NCI-H2196 treated with DMSO at 0.1 percent for 48 hours (cell line): ENCODE data around the gene OR4D9.
"Not testable (repeated sequence)": the region's sequence is repeated elsewhere in the genome, so short reads cannot be mapped to it uniquely, and the experiment has no call there.

Experiments
- DNase-seq: peaks from one replicate; lab custom pipeline; 2025; ENCODE audit not compliant: unreplicated experiment; lab: John Stamatoyannopoulos, UW

OR4D9 gene

GRCh38 chr11:59510941-59511589 is at the start of gene OR4D9:
Gene OR4D9, plus strand, starts transcription at chr11:59511539. Its CDS starts 3,374 bp downstream, at chr11:59514913.
- no peak for DNase-seq

- no peak for DNase-seq
These were observed 48.1 kb upstream of the OR4D9 start for GRCh38 chr11:59463190-59463641.

GRCh38 chr11:59473015-59473414 is 38.3 kb upstream of the OR4D9 start, which contains the start of gene OR4D10:
Gene OR4D10, plus strand, starts transcription at chr11:59473315. Its CDS starts 4,115 bp downstream, at chr11:59477430.
- DNase-seq: no peak

GRCh38 chr11:59475176-59475575 is 36.2 kb upstream of the OR4D9 start:
- DNase-seq: no peak

GRCh38 chr11:59479906-59480305 is 31.4 kb upstream of the OR4D9 start:
- no peak for DNase-seq

- no peak for DNase-seq
These were observed 31.0 kb upstream of the OR4D9 start for GRCh38 chr11:59480359-59480758.

- DNase-seq: no peak
These were observed 9.4 kb upstream of the OR4D9 start for GRCh38 chr11:59501931-59502330.

- no peak for DNase-seq
These were observed 8.1 kb upstream of the OR4D9 start, which contains the start of gene OR4D11 for GRCh38 chr11:59503276-59503675. Gene OR4D11, plus strand, starts transcription at chr11:59503576. Its CDS starts 0 bp downstream, at chr11:59503576.

DNA sequence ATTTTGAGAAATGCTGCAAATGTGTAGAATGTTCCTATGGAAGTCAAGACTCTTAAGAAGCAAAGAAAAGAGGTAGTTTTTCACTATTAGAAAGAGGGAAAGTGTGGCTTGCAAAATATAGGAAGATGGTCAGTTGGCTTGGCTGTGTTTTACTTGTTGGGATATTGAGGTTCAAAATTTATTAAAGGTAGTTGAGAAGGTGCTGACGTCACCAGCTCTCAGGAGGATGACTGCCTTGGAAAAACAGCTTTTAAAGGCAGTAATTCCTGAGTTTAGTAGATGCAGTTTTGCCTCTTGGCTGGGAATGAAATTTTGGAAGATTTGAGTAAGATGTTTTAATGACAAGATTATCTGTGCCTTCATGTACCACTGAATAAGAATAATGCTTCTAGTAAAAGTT is 336 bp downstream of the OR4D9 start:
- DNase-seq: no peak

DNA sequence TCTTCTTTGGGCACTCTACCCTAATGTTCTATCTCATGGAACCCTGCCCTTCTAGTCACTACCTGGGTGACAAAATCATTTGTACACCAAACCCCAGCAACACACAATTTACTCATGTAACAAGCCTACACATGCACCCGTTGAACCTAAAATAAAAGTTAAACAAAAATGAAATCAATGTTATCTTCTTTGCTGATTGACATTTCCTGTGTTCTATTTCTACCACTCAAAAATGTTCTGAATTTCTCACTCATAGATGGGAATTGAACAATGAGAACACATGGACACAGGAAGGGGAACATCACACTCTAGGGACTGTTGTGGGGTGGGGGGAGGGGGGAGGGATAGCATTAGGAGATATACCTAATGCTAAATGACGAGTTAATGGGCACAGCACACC is 8.8 kb downstream of the OR4D9 start:
- not testable (repeated sequence) for DNase-seq

DNA sequence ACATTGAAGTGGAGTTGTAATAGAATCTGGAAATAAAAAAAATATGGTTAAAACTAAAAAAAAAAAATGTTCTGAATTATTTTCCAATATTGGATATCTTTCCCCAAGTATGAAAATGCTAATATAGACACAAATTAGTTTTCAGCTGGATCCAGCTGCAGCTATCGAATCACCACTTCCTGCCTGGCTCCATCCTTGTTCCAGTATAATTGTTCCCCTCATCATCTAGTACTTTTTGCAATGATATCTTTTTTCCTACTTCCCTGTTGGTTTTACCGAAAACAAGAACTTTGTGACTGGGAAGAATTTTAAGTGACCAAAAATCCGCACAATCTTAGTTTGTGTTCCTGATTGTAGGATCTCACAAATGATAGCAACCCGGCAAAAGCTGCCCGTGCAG is 9.4 kb downstream of the OR4D9 start:
- no peak for DNase-seq

- DNase-seq: no peak
These were observed 12.2 kb downstream of the OR4D9 start for GRCh38 chr11:59523541-59523940.

DNA sequence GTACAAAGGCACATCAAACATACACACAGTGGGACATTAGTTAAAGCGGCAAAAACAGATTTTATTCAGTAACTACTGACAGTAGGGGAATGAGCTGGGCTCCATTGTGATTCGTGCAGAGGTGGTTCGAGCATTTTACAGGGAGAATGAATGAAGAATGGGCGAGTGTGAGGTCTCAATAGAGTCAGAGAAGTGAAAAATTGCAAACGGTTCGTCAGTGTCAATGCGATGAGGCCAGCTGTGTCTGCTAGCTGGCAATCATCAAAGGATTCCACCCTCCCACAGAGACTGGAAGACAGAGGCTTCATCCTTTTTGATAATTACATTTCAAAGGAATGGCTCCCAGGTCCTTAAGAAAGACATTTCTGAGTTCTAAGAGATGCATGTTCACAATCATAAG is 17.4 kb downstream of the OR4D9 start:
- no peak for DNase-seq

DNA sequence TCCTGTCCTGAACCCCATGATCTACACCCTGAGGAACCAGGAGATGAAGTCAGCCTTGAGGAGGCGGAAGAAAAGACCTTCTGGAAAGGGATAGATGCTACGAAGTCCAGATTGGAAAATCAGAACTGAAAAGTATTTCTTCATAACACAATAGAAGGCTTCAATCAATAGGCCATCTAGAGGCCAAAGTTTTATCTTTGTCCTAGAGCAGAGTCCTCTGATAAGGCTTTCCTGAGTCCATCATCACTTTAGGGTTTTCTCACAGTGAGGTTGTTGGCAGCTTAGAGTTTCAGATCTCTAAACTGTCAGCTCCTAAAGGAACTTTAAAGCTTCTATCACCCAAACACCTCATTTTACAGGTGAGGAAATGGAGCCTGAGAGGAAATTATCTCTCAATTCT is 21.3 kb downstream of the OR4D9 start:
- no peak for DNase-seq

- DNase-seq: no peak
These were observed 23.3 kb downstream of the OR4D9 start for GRCh38 chr11:59534676-59535075.

DNA sequence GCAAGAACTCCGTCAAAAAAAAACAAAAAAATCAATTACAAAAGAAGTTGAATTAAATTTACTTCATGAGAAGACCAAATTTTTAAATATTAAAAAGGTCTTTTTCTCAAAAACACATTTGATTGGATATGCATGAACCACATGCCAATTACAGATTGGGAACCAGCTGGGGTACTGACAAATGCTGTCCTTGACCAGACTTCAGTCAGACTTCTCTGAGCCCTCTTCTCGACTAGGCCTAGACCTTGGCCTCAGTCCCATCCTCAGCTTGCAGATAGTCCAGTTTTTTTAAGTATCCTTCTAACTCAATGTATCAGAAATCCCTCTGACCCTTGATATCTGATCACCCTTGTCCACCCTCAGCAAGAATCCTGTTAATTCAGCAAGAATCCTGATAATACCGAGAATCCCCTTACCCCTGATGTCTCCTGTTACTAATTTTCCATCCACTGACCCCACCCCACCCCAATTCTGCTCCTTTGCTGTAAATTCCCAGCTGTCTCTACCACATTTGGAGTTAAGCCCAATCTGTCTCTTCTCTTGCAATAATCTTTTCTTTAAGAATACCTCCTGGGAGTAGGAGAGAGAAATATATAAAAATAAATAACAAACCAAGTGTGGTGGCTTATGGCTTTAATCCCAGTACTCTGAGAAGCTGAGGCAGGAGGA is 30.9 kb downstream of the OR4D9 start:
- DNase-seq: no peak

- DNase-seq: not testable (repeated sequence)
These were observed 32.4 kb downstream of the OR4D9 start for GRCh38 chr11:59543713-59544112.

DNA sequence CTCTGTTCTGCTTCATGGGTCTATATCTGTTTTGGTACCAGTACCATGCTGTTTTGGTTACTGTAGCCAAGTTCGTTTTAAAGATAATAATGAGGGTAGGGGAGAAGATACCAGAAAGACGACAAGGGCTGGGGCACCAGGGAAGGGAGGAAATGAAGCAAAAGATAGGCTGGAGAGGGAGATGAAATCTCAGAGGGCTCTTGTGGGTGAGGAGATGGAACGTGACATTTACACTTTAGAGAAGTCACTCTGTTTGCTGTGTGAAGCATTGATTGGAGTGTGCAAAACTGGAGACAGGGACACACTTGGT is 33.5 kb downstream of the OR4D9 start:
- no peak for DNase-seq

- DNase-seq: no peak
These were observed 34.1 kb downstream of the OR4D9 start for GRCh38 chr11:59545179-59546020.

- not testable (repeated sequence) for DNase-seq
These were observed 36.4 kb downstream of the OR4D9 start for GRCh38 chr11:59547605-59548308.

- DNase-seq: no peak
These were observed 36.9 kb downstream of the OR4D9 start for GRCh38 chr11:59548309-59548656.
